Upper lobe of left lung (tissue), 6 donors: ENCODE data around the gene NCAPG2. TPM values are rescaled to one million over a fixed set of nuclear protein-coding genes. Genes with fewer than 3 reads are reported as not detected.

Source experiments
- ATAC-seq, 2 donors: fragments of 200-7000 bp; cut with Tn5 transposase; one replicate each; pipeline ENCODE4 v1.9.1; 2022; ENCODE audit warnings: mild to moderate bottlenecking in 2 of 2, moderate library complexity in 2 of 2; ENCODE audit not compliant: low FRiP score in 2 of 2
- DNase-seq, 2 donors: peaks; one replicate each; pipeline ENCODE4 v3.0.0-alpha.2; 2019 to 2020
- H3K27ac ChIP-seq, 4 donors: fragments of 200-600 bp; sonication (generic); one replicate each; pipeline ENCODE4 v1.5.1; 2016 to 2019
- H3K27me3 ChIP-seq, 4 donors: fragments of 200-600 bp; sonication (generic); one replicate each; pipeline ENCODE4 v1.5.1; 2017 to 2019
- H3K36me3 ChIP-seq, 4 donors: fragments of 200-600 bp; sonication (generic); one replicate each; pipeline ENCODE4 v1.5.1; 2016 to 2019
- H3K4me1 ChIP-seq, 4 donors: fragments of 200-600 bp; sonication (generic); one replicate each; pipeline ENCODE4 v1.5.1; 2018 to 2019
- H3K4me3 ChIP-seq, 4 donors: fragments of 200-600 bp; sonication (generic); one replicate each; pipeline ENCODE4 v1.5.1; 2017 to 2019; ENCODE audit warnings: mild to moderate bottlenecking in 2 of 4, moderate library complexity in 1 of 4
- H3K9me3 ChIP-seq, 4 donors: fragments of 200-600 bp; sonication (generic); one replicate each; pipeline ENCODE4 v1.5.1; 2018 to 2019
- CTCF ChIP-seq, 6 experiments: fragments of 450-650 bp in 4 of 6; fragments of 200-600 bp in 2 of 6; sonication (generic) in 2 of 6; IDR thresholded peaks; one replicate each; pipeline ENCODE4 v1.5.1; 2016 to 2019; ENCODE audit warnings: antibody characterized with exemption in 6 of 6
- EP300 ChIP-seq, 4 donors: sonication (generic); formaldehyde crosslinking; IDR thresholded peaks; one replicate each; pipeline ENCODE4 v1.5.1; 2017; ENCODE audit warnings: antibody characterized with exemption in 4 of 4, control low read depth in 2 of 4
- POLR2A ChIP-seq, 4 donors: fragments of 450-650 bp; IDR thresholded peaks; one replicate each; pipeline ENCODE4 v1.5.1; 2016 to 2017; ENCODE audit warnings: antibody characterized with exemption in 4 of 4, mild to moderate bottlenecking in 2 of 4
- POLR2AphosphoS5 ChIP-seq, 2 donors: sonication (generic); formaldehyde crosslinking; IDR thresholded peaks; one replicate each; pipeline ENCODE4 v1.5.1; 2017; ENCODE audit warnings: antibody characterized with exemption in 2 of 2
- WGBS, 2 donors: methylation state at CpG; one replicate each; pipeline ENCODE4 v1.1.5; 2017 to 2018; 5-methylcytosine and 5-hydroxymethylcytosine counted together
- total RNA-seq, 6 donors: library from RNA; depleted of rRNA in 4 of 6; stranded (reverse); fragments of >200 nt in 4 of 6; gene quantifications; one replicate each; pipeline versions ENCODE4 v1.1.0 to v1.2.1, GENCODE V29; 2016 to 2021
- donor health status: DM: no; HTN: no; CAD: no; lungs with moderate emphysema.
- donor health status: DM: no; HTN: yes; CAD: no; lungs with severe emphysema.

NCAPG2 gene
- total RNA-seq, 6 donors from 2014 or later = 4.6 to 11.0 (median 7.8) TPM

GRCh38 chr7:158655507-158655906 lies 49.1 kb downstream of the NCAPG2 start:
- no peak overlapping the region for H3K4me3 ChIP-seq
- H3K9me3 ChIP-seq = no peaks in the 10 kb centered on the region
- no peaks in the 10 kb centered on the region for H3K4me1 ChIP-seq
- ATAC-seq (peak in 1 of 2 donors; percentile 84), DNase-seq (no peak)
- WGBS, 2 donors = 94 to 95% methylated on average over 11 of the region's 11 CpGs
- H3K36me3 ChIP-seq = peaks cover 0 to 21% (median 16%) of the 10 kb centered on the region in 4 donors
- no peaks in the 10 kb centered on the region for H3K27me3 ChIP-seq
- TF ChIP-seq POLR2A (IDR thresholded peaks at IDR 0.05) (no peak), CTCF (IDR thresholded peaks at IDR 0.05) (no peak), EP300 (IDR thresholded peaks at IDR 0.05) (no peak), POLR2AphosphoS5 (IDR thresholded peaks at IDR 0.05) (no peak)
- H3K27ac ChIP-seq = no peak overlapping the region

GRCh38 chr7:158651968-158652565 lies 52.5 kb downstream of the NCAPG2 start:
- ATAC-seq (peak in 1 of 2 donors; percentile 34), DNase-seq (no peak)
- no peaks in the 10 kb centered on the region for H3K9me3 ChIP-seq
- no peak overlapping the region for H3K27ac ChIP-seq
- TF ChIP-seq CTCF (IDR thresholded peaks at IDR 0.05) = no peak
- no peak for TF ChIP-seq POLR2AphosphoS5 (IDR thresholded peaks at IDR 0.05)
- no peak for TF ChIP-seq POLR2A (IDR thresholded peaks at IDR 0.05)
- TF ChIP-seq EP300 (IDR thresholded peaks at IDR 0.05) = no peak
- H3K4me3 ChIP-seq = no peak overlapping the region
- WGBS, 2 donors = 94 to 97% methylated on average over 11 of the region's 11 CpGs
- H3K36me3 ChIP-seq = peaks cover 0 to 21% (median 16%) of the 10 kb centered on the region in 4 donors
- H3K27me3 ChIP-seq = no peaks in the 10 kb centered on the region
- H3K4me1 ChIP-seq = no peaks in the 10 kb centered on the region

- WGBS, 2 donors = 84 to 90% methylated on average over 7 of the region's 7 CpGs
- Histone ChIP-seq H3K36me3 (peaks cover 0 to 17% (median 10%) of the 10 kb centered on the region in 4 donors), H3K4me1 (no peaks in the 10 kb centered on the region), H3K27me3 (no peaks in the 10 kb centered on the region), H3K9me3 (no peaks in the 10 kb centered on the region), H3K4me3 (no peak overlapping the region), H3K27ac (no peak overlapping the region)
- ATAC-seq (peak in 1 of 2 donors; percentile 77), DNase-seq (no peak)
- no peak for TF ChIP-seq POLR2AphosphoS5 (IDR thresholded peaks at IDR 0.05)
- TF ChIP-seq EP300 (IDR thresholded peaks at IDR 0.05) = no peak
- TF ChIP-seq POLR2A (IDR thresholded peaks at IDR 0.05) = no peak
These were observed 53.8 kb downstream of the NCAPG2 start for GRCh38 chr7:158650821-158651225.

- WGBS, 2 donors = 62 to 67% methylated on average over 2 of the region's 2 CpGs
- TF ChIP-seq POLR2A (IDR thresholded peaks at IDR 0.05) (no peak), POLR2AphosphoS5 (IDR thresholded peaks at IDR 0.05) (no peak), EP300 (IDR thresholded peaks at IDR 0.05) (no peak), CTCF (IDR thresholded peaks at IDR 0.05) (no peak)
- Histone ChIP-seq H3K9me3 (no peaks in the 10 kb centered on the region), H3K27me3 (no peaks in the 10 kb centered on the region), H3K36me3 (peaks cover 0 to 16% (median 8%) of the 10 kb centered on the region in 4 donors), H3K4me3 (no peak overlapping the region), H3K27ac (no peak overlapping the region), H3K4me1 (no peaks in the 10 kb centered on the region)
- ATAC-seq = peak in 1 of 2 donors; percentile 78
- DNase-seq = no peak
These were observed 55.3 kb downstream of the NCAPG2 start for GRCh38 chr7:158649279-158649678.

GRCh38 chr7:158648787-158649186 lies 55.8 kb downstream of the NCAPG2 start:
- Histone ChIP-seq H3K27me3 (no peaks in the 10 kb centered on the region), H3K9me3 (no peaks in the 10 kb centered on the region), H3K36me3 (peaks cover 0 to 21% (median 6%) of the 10 kb centered on the region in 4 donors), H3K4me1 (no peaks in the 10 kb centered on the region), H3K27ac (no peak overlapping the region), H3K4me3 (no peak overlapping the region)
- 89 to 92% methylated on average over 9 of the region's 9 CpGs for WGBS, 2 donors
- no peak for TF ChIP-seq CTCF (IDR thresholded peaks at IDR 0.05)
- TF ChIP-seq POLR2A (IDR thresholded peaks at IDR 0.05) = no peak
- no peak for TF ChIP-seq EP300 (IDR thresholded peaks at IDR 0.05)
- TF ChIP-seq POLR2AphosphoS5 (IDR thresholded peaks at IDR 0.05) = no peak
- ATAC-seq (no peak), DNase-seq (no peak)
